ENCODE data around the gene PSORS1C1.

PSORS1C1 gene

DNA sequence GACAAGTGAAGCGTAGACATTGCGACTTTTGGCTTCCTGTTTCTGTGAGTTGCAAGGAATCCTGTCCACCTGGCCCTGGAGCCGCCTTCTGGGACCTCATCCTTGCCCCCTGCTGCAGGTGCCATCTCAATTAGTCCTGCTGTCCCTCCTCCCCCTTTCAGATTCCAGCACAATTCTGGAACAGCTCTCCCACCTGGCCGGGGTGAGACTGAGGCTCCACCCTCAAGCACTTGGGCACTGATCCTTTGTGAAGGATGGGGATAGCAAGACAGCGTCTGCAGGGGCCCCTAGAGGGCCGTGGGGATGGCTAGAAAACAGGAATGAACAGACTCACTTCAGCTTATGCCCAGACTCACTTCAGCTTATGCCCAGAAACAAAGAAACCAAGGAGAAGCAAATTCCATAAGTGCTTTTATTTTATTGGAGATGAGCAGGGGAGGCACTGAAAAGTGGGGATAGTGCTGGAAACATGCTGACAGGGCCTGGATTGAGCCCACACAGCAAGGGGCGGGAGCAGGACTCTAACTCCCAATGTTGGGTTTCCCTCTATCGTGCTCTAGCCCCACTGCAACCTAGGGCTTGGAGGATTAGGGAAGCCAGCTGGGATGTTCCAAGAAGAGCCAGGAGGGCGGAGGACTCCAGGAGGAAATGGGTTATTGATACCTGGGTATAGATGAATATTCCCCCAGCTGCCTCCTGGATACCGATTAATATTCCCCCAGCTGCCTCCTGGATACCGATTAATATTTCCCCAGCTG lies 3.6 kb upstream of the PSORS1C1 start:
- no peak for DNase-seq (ENCODE audit: low spot score)
- ChIA-PET POLR2A (ENCODE audit: low non-redundant PET) (no interaction called here), CTCF (interaction anchor here (0.6 kb wide), 1 partner anchor 385 kb away, joined by 6 read pairs; no protein-coding TSS in a partner anchor)
- TF ChIP-seq, protein P1, sequence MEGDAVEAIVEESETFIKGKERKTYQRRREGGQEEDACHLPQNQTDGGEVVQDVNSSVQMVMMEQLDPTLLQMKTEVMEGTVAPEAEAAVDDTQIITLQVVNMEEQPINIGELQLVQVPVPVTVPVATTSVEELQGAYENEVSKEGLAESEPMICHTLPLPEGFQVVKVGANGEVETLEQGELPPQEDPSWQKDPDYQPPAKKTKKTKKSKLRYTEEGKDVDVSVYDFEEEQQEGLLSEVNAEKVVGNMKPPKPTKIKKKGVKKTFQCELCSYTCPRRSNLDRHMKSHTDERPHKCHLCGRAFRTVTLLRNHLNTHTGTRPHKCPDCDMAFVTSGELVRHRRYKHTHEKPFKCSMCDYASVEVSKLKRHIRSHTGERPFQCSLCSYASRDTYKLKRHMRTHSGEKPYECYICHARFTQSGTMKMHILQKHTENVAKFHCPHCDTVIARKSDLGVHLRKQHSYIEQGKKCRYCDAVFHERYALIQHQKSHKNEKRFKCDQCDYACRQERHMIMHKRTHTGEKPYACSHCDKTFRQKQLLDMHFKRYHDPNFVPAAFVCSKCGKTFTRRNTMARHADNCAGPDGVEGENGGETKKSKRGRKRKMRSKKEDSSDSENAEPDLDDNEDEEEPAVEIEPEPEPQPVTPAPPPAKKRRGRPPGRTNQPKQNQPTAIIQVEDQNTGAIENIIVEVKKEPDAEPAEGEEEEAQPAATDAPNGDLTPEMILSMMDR (conservative IDR thresholded peaks at IDR 0.05; ENCODE audit: low read depth), result no peak
- H3K27ac ChIP-seq, result no peak overlapping the region

DNA sequence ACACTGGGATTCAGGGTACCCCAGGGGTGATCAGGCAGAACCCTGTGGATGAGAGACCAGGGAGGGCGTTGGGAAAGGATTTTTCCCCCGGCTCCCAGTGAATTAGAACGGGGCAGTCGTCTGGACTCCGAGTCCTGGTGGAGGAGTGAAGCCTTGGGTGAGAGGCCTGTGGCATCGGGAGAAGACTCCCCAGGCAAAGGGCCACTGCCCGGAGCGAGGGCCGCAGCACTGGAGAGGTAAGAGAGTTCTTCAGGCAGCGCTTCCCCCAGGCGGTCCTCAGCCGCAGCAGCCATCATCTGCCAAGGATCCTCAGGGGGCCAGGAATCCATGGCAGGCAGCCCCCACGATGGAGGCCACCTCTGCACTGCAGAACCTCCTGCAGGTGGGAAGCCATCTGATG lies 2.9 kb upstream of the PSORS1C1 start:
- POLR2A ChIA-PET (ENCODE audit: low non-redundant PET), result no interaction called here
- TF ChIP-seq, protein P1 (conservative IDR thresholded peaks at IDR 0.05; ENCODE audit: low read depth), result no peak
- CTCF ChIA-PET, result no interaction called here
- no peak for DNase-seq (ENCODE audit: low spot score)
- no peak overlapping the region for H3K27ac ChIP-seq

DNA sequence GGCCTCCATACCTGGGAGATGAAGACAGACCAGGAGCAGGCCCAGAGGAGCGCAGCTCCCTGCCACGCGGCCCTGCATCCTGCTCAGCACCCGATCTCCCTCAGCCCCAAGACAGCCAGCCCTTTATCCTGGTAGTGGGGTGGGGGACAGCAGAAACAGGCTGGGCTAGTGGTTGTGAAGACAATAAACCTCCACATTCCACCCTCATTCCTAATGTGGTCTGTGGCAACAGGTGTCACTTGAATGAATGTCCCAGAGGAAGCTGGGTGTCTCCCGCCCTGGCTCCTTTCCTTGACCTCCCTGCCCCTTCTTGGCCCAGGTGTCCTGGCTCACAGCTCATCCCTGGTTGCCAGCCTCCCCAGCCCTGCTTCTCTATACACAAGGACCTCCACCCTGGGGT lies 2.1 kb upstream of the PSORS1C1 start, which contains the start of gene C6orf15:
C6orf15 (minus strand) TSS at position 98 of the 400 bp plus-strand sequence; CDS start at position 78, 20 bp downstream.
- CTCF ChIA-PET, result no interaction called here
- no peak within 1 kb of the TSS for H3K27ac ChIP-seq
- POLR2A ChIA-PET (ENCODE audit: low non-redundant PET), result no interaction called here
- no peak for DNase-seq (ENCODE audit: low spot score)
- TF ChIP-seq, protein P1 (conservative IDR thresholded peaks at IDR 0.05; ENCODE audit: low read depth), result no peak

DNA sequence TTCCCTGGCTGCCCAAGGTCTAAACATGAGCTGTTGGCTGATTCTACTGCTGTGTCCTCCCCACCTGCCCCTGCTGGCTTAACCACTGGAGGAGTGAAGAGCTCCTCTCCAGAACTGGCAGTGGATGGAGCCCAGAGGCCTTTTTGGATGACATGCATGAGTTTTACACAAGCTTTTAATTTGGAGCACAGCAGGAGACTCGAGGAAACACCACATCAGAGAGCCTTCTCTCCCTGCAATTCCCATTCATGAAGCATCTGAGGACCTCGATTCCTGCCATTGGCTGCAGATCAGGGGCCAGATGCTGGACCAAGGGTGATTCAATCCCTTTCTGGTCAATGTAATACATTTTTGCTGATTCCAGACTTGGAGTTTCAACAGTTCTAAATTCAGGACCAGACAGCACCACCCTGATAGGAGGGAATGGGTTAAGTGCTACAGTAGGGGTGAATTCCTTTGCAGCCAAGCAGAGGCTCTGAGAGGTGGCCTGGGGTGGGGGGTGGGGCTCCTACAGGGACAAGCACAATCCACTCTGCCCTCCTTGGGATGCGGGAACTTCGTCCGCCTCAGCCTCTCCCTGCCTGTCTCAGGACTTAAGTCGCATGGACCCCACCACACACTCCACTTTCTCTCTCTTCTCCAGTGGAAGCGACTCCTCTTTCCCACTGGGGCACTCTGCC lies 599 bp upstream of the PSORS1C1 start:
- ChIA-PET POLR2A (ENCODE audit: low non-redundant PET) (interaction anchor here (0.6 kb wide), 1 partner anchor 26 kb away, joined by 3 read pairs; no protein-coding TSS in a partner anchor), CTCF (interaction anchor here (0.7 to 1.3 kb wide), 5 partner anchors 12 to 380 kb away, joined by 3 to 5 read pairs (median 3); no protein-coding TSS in a partner anchor)
- peak overlapping the region; percentile 93 for H3K27ac ChIP-seq
- TF ChIP-seq, protein P1 (conservative IDR thresholded peaks at IDR 0.05; ENCODE audit: low read depth), result no peak
- DNase-seq (ENCODE audit: low spot score), result no peak

DNA sequence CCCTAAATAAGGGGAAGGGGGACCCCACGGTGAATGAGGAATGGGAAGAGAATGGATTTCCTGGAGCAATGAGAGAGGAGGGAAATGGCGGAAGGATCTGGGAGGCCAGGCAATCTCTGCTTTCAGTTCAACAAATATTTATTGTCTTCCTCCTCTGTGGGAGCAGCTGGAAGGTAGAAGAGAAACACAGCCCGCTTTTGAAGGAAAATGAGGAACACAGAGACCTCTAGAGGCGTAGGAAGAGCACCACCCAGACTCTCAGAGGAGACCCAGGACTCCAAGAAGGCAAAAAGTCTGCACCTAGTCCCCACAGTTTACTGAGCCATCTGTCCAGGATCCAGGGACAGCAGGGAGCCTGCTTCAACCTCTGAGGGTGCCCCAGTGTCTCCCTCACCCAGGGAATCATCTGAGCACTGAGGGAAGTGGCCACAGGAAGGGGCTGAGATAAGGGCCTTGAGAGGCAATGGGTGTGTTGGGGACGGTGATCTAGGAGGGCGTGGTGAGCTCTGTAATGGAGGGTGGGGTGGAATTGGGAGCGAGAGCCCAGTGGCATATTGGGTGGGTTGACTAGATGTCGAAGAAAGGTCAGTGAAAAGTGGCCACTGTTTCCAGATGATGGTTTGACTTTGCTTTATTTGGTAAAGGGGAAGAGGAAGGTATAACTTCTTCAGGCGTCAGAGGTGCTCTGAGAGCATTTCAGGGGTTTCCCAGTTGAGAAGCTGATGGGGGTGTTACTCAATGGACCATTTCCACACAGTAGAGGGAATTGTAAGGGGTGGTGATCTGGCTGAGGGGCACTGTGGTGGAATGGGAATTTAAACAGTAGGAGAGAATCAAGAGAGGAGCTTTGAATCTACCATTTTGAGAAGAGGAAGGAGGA lies 610 bp downstream of the PSORS1C1 start:
- POLR2A ChIA-PET (ENCODE audit: low non-redundant PET), result interaction anchor here (0.6 kb wide), 1 partner anchor 28 kb away, joined by 3 read pairs; no protein-coding TSS in a partner anchor
- peak overlapping the region; percentile 93 for H3K27ac ChIP-seq
- TF ChIP-seq, protein P1 (conservative IDR thresholded peaks at IDR 0.05; ENCODE audit: low read depth), result no peak; the same call in 1 of the 2 replicates
- CTCF ChIA-PET, result interaction anchor here (0.8 to 1.3 kb wide), 2 partner anchors 13 to 251 kb away, joined by 3 to 5 read pairs; no protein-coding TSS in a partner anchor
- DNase-seq (ENCODE audit: low spot score), result peak; percentile 38
